ENCODE results near the gene PTGR3. TPM values are rescaled to one million over a fixed set of nuclear protein-coding genes. Genes with fewer than 3 reads are reported as not detected.

The PTGR3 gene
- total and polyA plus RNA-seq, 8 donors = 9.9 to 45.5 (median 15.7) TPM

GRCh38 chr18:75218065-75218923, 9.4 kb upstream of the PTGR3 start:
- H3K4me1 ChIP-seq = peaks cover 24 to 93% (median 58%) of the 10 kb centered on the region in 4 donors
- WGBS, 5 donors = 64 to 78% (median 72%) methylated on average over 12 of the region's 12 CpGs
- H3K4me3 ChIP-seq = no peak overlapping the region
- H3K27ac ChIP-seq = peak overlapping the region in 2 of 5 donors; percentile 26 to 87
- no peaks in the 10 kb centered on the region for H3K36me3 ChIP-seq
- no peaks in the 10 kb centered on the region for H3K27me3 ChIP-seq
- intact Hi-C loops (cut with DNase I; ENCODE audit: low total_unique reads) = no loop called here
- H3K9me3 ChIP-seq = no peaks in the 10 kb centered on the region
- TF ChIP-seq EP300 (IDR thresholded peaks at IDR 0.05) (no peak), POLR2AphosphoS5 (IDR thresholded peaks at IDR 0.05) (no peak), CTCF (IDR thresholded peaks at IDR 0.05) (no peak), POLR2A (IDR thresholded peaks at IDR 0.05) (no peak)
- peak in 1 of 2 donors; percentile 6 for DNase-seq

GRCh38 chr18:75216911-75217689, 8.2 kb upstream of the PTGR3 start:
- Histone ChIP-seq H3K4me3 (no peak overlapping the region), H3K4me1 (peaks cover 20 to 93% (median 62%) of the 10 kb centered on the region in 4 donors)

GRCh38 chr18:75216212-75216910, 7.4 kb upstream of the PTGR3 start:
- H3K4me3 ChIP-seq = no peak overlapping the region
- H3K27me3 ChIP-seq = no peaks in the 10 kb centered on the region
- intact Hi-C loops (cut with DNase I; ENCODE audit: low total_unique reads) = no loop called here
- no peak for TF ChIP-seq CTCF (IDR thresholded peaks at IDR 0.05)
- H3K9me3 ChIP-seq = no peaks in the 10 kb centered on the region
- no peaks in the 10 kb centered on the region for H3K36me3 ChIP-seq
- H3K4me1 ChIP-seq = peaks cover 20 to 87% (median 59%) of the 10 kb centered on the region in 4 donors
- peak in 1 of 2 donors; percentile 56 for DNase-seq
- 63 to 76% (median 71%) methylated on average over 7 of the region's 7 CpGs for WGBS, 5 donors
- peak overlapping the region in 4 of 5 donors; percentile 29 to 87 (median 49) for H3K27ac ChIP-seq

More at GRCh38 chr18:75216911-75217689, 8.2 kb upstream of the PTGR3 start:
- Histone ChIP-seq H3K27ac (peak overlapping the region in 4 of 5 donors; percentile 29 to 87 (median 49)), H3K27me3 (no peaks in the 10 kb centered on the region), H3K36me3 (no peaks in the 10 kb centered on the region), H3K9me3 (no peaks in the 10 kb centered on the region)
- intact Hi-C loops (cut with DNase I; ENCODE audit: low total_unique reads) = no loop called here
- 85 to 94% (median 89%) methylated on average over 10 of the region's 10 CpGs for WGBS, 5 donors
- peak in 1 of 2 donors; percentile 28 for DNase-seq
- TF ChIP-seq CTCF (IDR thresholded peaks at IDR 0.05) (no peak), POLR2A (IDR thresholded peaks at IDR 0.05) (no peak)

GRCh38 chr18:75215663-75216062, 6.7 kb upstream of the PTGR3 start:
- H3K4me1 ChIP-seq = peaks cover 20 to 80% (median 55%) of the 10 kb centered on the region in 4 donors
- 75 to 87% (median 81%) methylated on average over 4 of the region's 4 CpGs for WGBS, 5 donors
- peak overlapping the region in 4 of 5 donors; percentile 21 to 87 (median 48) for H3K27ac ChIP-seq
- no peak for TF ChIP-seq EP300 (IDR thresholded peaks at IDR 0.05)
- TF ChIP-seq POLR2AphosphoS5 (IDR thresholded peaks at IDR 0.05) = no peak
- TF ChIP-seq POLR2A (IDR thresholded peaks at IDR 0.05) = no peak
- no peak for TF ChIP-seq CTCF (IDR thresholded peaks at IDR 0.05)
- DNase-seq = no peak
- H3K9me3 ChIP-seq = no peaks in the 10 kb centered on the region
- no peaks in the 10 kb centered on the region for H3K27me3 ChIP-seq
- no peaks in the 10 kb centered on the region for H3K36me3 ChIP-seq
- intact Hi-C loops (cut with DNase I; ENCODE audit: low total_unique reads) = no loop called here
- H3K4me3 ChIP-seq = no peak overlapping the region
